ENCODE data around the gene SVEP1.

Gene SVEP1

GRCh38 chr9:110521206-110521605, 58.3 kb downstream of the SVEP1 start:
- DNase-seq (ENCODE audit: low spot score): no peak

- DNase-seq (ENCODE audit: low spot score): no peak
Measured at GRCh38 chr9:110520120-110520701, 59.3 kb downstream of the SVEP1 start.

- no peak for DNase-seq (ENCODE audit: low spot score)
Measured at GRCh38 chr9:110517483-110517882, 62.1 kb downstream of the SVEP1 start.

GRCh38 chr9:110514897-110515296, 64.6 kb downstream of the SVEP1 start:
- DNase-seq (ENCODE audit: low spot score): no peak

- no peak for DNase-seq (ENCODE audit: low spot score)
Measured at GRCh38 chr9:110512817-110513216, 66.7 kb downstream of the SVEP1 start.

- DNase-seq (ENCODE audit: low spot score): no peak
Measured at GRCh38 chr9:110509792-110510191, 69.7 kb downstream of the SVEP1 start.

- no peak for DNase-seq (ENCODE audit: low spot score)
Measured at GRCh38 chr9:110502842-110503241, 76.7 kb downstream of the SVEP1 start.

- DNase-seq (ENCODE audit: low spot score): no peak
Measured at GRCh38 chr9:110499608-110500007, 79.9 kb downstream of the SVEP1 start.

GRCh38 chr9:110487196-110487595, 92.3 kb downstream of the SVEP1 start:
- DNase-seq (ENCODE audit: low spot score): no peak

- DNase-seq (ENCODE audit: low spot score): no peak
Measured at GRCh38 chr9:110486218-110486617, 93.3 kb downstream of the SVEP1 start.

GRCh38 chr9:110479481-110479880, 100.1 kb downstream of the SVEP1 start:
- no peak for DNase-seq (ENCODE audit: low spot score)

- DNase-seq (ENCODE audit: low spot score): no peak
Measured at GRCh38 chr9:110476251-110476650, 103.3 kb downstream of the SVEP1 start.

- DNase-seq (ENCODE audit: low spot score): no peak
Measured at GRCh38 chr9:110472111-110472510, 107.4 kb downstream of the SVEP1 start.

GRCh38 chr9:110468950-110469349, 110.6 kb downstream of the SVEP1 start:
- DNase-seq (ENCODE audit: low spot score): no peak

GRCh38 chr9:110465190-110465589, 114.4 kb downstream of the SVEP1 start:
- DNase-seq (ENCODE audit: low spot score): no peak

GRCh38 chr9:110464321-110464720, 115.2 kb downstream of the SVEP1 start:
- DNase-seq (ENCODE audit: low spot score): no peak

- no peak for DNase-seq (ENCODE audit: low spot score)
Measured at GRCh38 chr9:110463499-110463898, 116.0 kb downstream of the SVEP1 start.

GRCh38 chr9:110457245-110457644, 122.3 kb downstream of the SVEP1 start:
- no peak for DNase-seq (ENCODE audit: low spot score)

GRCh38 chr9:110456681-110457080, 122.9 kb downstream of the SVEP1 start:
- no peak for DNase-seq (ENCODE audit: low spot score)

GRCh38 chr9:110455860-110456259, 123.7 kb downstream of the SVEP1 start:
- DNase-seq (ENCODE audit: low spot score): no peak

GRCh38 chr9:110452227-110452801, 127.2 kb downstream of the SVEP1 start:
- no peak for DNase-seq (ENCODE audit: low spot score)

- no peak for DNase-seq (ENCODE audit: low spot score)
Measured at GRCh38 chr9:110451726-110452125, 127.8 kb downstream of the SVEP1 start.

GRCh38 chr9:110447476-110447875, 132.1 kb downstream of the SVEP1 start:
- no peak for DNase-seq (ENCODE audit: low spot score)

GRCh38 chr9:110446171-110446570, 133.4 kb downstream of the SVEP1 start:
- no peak for DNase-seq (ENCODE audit: low spot score)
